ENCODE data around the gene PDSS2.

PDSS2 gene

DNA sequence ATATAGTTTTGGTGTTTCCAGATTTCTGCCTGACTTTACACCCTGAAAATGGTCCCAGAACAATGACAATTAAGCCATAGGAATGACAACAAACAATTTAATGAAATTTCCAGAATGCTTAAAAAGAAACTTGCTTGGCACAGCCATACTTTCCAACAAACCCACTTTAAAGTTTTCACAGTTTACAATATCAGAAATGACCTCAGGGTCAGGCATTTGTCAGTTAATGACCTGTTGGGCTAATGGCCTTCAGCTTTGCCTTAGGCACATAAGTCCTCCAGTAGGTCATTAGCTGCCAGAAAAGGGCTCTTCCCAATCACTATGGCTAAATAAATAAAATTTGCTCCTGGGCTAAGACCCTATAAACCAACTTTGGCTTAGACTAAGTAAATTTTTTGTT, 199.4 kb downstream of the PDSS2 start:
- DNase-seq = no peak

DNA sequence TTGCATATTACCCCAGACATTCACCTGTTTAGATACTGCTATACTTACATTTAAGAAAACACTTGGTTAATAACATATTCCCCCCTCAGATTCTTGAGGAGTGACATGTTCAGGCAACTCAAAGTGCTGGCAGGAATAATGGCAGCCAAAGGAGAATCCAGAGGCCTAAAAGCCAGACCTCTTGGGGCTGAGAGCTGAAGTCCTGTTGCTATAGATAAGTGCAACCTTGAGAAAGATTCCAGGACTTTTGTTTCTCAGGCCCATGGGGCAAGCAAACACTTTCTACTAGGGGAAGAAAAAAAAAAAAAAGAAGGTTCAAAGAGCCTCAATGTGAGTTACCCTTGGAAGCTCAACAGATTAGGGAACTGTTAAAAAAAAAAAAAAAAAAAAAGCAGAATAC, 211.2 kb downstream of the PDSS2 start:
- DNase-seq = no peak

DNA sequence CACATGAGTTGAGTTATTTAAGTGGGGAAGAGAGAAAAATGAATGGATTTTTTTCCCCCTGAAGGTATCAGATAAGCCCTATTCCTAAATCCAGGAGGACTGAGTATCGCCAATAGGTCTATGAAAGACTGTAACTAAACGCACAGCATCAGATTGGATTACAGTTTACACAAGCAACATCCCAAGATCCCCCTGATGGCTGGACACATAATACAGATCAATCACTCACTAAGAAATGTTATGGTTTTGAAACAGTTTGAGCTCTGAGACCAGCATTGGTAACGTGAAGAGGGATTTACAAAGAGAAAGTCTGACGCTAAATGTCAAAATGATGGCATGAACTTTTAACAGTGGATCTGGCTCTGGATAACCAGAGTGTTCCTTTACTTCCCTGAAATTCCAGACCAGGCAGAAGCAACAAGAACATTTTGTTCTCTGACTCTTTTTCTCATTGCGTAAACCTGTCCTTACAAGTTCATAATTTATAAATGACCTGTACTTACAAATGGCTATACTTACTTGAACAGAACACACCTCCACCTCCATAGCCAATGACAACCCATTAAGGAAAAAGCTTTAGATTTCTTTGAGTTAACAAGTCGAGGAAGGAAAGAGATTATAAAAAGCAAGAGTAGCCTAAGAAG, 212.3 kb downstream of the PDSS2 start:
- DNase-seq = no peak

DNA sequence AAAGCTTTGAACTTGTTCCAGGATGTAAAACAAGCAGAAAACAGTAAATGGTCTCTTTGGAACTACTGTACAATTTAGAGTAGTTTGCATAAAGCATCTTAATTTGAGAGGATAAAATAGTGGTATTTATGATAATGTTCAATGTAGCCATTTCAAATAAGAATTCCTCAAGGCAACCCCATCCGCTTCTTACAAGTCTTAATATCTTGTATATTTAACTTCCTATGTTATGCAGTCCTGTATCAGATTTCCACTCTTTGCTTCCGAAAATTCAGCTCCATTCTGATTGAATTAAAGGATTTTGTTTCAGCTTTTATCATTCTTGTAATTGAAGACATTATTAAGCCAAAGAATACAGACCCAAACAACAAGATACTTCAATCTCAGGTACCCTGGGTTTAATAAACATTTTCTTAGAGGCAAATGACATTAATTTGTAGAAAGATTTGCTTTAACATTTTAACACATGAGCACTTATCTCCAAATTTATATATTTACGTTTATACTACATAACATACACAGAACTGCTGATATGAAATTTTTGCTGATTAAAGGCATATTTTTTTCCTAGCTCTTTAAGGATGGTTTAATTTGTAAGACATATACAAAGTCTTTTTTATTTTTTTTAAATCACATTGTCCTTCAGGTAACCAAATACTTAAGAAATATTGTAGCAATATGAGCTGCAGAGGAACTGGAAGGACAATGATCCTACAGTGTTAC, 213.0 kb downstream of the PDSS2 start:
- no peak for DNase-seq

DNA sequence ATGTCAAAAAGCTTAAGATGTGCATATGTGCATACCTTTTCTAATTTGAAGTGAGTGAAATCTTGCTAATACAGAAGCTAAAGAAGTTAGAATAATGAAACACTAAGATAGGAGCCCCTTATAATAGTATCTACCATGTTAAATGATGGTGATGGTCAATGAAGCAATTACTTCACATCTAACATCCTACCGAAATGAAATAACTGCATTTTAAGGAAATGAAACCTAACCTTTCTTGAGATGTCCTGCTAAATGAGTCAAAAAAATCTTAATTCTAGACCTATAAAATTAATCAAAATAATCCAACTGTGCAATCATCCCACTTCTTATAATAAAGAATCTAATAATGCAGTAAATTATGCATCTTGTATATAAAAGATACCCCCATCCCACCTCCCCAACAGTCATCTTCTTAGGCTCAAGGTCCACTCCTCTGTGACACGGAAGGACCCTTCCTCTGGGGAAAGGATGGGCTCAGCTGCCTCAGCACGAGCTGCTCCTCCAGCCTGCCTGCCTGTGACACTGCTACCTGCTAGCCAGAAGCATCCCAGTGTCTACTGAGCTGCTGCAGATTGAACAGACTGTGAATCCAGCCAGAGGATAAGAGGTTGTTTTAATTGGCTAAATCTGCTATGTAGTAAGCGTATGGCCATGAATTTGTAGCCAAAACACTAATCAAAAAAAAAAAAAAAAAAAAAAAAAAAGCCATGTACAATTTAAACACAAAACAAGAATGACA, 214.5 kb downstream of the PDSS2 start:
- no peak for DNase-seq

DNA sequence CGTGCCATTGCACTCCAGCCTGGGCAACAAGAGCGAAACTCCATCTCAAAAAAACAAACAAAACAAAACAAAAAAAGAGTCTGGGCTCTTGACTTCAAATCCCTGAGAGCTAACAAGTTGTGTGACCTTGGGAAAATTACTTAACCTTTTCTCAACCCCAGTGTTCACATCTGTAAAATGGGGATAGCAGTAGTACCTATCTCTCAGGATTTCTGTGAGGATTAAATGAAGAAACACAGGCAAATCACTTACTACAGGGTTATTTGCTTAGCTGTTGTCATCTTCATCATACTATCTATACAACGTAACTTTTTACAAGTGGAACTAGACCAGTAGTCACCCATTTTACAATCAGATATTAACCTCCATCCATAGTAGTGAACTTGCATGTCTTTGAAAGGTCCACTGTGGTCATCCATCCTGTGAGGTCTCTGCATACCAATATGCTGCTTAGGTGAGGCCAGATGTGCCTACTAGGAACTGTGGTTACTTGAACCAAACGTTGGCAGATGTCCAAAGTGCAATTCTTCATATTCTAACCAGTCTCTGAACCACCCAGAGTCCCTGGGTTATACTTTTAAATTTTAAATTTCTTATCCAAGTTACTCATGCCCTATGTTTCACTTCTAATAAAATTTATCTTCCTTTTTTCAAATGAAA, 215.2 kb downstream of the PDSS2 start:
- no peak for DNase-seq

DNA sequence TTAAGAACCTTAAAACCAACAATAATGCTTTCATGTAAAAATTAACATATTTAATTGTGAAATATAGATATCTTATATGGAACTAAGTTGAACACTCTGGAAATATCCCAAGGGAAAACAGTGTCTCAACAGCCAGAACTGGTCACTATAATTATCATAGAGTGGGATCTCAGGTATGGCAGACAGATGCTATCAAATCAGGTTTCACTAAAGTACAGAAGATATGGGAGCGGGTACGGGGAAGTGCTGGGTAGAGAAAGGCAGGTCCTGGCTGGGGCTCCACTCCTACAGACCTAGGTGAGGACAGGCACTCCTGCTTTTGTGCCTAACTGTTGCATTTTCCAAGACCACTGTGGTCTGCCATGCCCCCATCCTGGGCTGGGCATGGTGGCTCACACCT, 215.9 kb downstream of the PDSS2 start:
- no peak for DNase-seq

DNA sequence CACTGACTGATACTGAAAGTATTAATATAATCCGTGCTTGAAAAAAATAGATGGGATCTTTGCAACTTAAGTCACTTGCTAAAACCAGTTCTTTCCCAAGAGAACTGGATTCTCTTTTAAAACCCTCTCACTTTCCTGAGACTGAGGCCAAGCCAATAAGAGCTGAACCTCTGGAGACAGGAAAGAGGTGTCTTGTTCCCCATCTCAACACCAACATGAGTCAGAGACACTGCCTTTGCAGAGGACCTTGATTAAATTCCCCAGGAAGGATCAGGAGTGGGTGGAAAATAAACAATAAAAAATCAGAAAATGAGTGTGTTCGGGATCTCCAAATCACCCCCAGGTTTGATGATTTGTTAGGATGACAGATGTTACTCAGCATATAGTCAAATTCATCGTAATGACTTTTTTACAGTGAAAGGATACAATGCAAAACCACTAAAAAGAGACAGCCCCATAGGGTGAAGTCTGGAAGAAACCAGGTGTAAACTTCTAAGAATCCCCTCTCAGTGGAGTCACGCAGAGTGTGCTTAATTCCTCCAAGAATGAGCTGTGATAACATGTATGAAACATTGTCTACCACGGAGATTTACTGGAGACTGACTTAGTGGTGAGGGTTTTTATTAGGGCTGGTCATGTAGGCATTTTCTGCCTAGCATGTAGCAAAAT, 221.2 kb downstream of the PDSS2 start:
- DNase-seq = no peak

DNA sequence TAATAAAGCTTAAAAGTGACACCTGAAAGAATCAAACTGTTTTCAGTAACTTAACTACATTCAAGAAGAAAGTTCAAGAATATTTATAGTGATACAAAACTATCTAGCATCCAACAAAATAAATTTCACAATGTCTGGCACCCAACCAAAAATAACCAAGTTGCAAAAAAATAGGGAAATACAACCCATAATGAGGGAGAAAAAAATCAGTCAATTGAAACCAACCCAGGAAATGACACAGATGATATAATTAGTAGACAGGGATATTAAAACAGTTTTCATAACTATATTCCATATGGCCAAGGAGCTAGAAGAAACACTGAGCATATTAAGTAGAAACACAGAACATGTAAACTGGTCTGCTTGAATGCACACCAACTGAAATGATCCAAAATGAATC, 223.9 kb downstream of the PDSS2 start:
- no peak for DNase-seq

DNA sequence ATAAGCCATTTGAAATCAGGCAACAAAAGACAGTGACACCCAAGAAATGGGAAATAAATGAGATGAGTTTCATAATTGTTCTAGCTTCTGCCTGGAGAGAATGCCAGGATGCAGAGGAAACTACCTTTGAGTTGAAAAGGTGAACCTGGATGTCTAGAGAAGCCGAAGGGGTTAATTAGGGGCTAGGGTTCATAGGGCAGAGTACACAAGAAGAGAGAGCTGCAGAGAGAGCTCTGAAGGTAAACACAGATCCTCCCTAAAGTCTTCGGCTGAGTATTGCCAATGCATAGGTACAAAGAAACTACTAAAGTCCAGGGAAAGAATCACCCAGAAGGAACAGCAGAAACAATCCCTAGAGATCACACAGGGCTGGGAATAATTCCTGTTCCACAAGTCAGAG, 224.4 kb downstream of the PDSS2 start:
- no peak for DNase-seq

DNA sequence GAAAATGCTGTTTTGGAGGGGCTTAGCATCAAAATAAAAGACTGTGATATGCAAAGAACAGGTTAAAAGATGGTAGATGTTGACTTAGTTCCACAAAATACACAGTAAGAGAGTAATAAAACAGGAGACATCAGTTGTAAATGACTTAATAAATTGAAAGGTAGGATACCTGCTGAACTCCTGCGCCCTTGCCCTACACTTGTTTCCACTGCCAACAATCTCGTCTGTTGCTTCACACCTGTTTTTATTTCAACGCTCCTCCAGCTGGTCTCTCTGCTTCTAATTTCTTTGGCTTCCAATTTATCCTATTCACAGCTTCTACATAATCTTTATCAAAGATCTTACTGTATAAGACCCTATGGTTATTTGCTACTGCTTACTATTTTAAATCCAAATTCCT, 228.1 kb downstream of the PDSS2 start:
- DNase-seq = no peak

DNA sequence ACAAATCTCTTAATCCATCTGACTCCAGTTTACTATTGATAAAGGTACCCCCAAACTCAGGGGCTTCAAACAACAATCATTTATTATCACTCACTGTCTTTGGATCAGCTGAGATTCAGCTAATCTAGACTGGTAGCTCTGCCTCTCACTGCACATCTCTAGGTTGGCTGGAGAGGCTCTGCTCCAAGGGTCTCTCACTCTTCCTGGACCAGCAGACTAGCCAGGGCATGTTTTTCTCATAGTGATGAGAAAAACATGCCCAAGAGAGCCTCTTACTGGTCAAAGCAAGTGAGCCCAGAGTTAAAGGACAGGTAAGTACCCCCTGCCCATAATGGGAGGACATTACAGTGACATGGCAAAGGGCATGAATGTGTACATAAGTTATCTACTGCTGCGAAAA, 228.9 kb downstream of the PDSS2 start:
- DNase-seq = no peak

DNA sequence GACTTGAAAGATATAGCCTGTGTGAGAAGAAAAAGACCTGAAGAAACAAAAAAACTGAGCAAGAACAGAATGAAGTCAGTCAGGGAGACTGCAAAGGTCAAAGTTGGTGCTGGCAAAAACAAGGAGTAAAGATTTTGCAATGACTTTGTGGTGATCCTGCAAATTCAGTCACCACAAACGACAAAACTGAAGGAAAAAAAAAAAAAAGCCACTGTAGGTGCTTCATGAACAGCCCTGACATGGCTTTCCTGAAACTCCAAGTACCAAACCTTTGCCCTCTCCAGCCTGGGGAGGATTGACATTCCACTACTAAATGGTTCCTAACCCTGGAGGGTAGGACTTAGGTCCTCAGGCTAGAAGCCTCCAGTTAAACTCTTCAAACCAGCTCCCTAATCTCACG, 229.3 kb downstream of the PDSS2 start:
- DNase-seq = no peak

DNA sequence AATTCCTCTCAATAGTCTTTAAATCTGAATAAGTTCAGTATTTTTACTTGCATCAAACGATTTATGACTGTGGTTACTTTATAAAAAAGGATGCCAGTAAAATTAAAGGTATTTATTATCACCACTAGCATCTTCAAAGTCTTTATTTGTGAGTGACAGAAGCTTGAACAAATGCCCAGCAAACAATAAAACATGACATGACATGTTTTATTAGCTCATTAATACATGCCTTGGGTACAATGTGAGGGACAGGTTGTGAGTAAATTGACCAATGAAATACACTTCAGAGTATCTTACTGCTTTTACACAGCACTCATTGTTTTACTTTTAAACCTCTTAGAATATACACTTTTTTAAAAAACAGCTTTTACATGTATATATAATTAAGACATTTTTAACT, 230.6 kb downstream of the PDSS2 start:
- no peak for DNase-seq

DNA sequence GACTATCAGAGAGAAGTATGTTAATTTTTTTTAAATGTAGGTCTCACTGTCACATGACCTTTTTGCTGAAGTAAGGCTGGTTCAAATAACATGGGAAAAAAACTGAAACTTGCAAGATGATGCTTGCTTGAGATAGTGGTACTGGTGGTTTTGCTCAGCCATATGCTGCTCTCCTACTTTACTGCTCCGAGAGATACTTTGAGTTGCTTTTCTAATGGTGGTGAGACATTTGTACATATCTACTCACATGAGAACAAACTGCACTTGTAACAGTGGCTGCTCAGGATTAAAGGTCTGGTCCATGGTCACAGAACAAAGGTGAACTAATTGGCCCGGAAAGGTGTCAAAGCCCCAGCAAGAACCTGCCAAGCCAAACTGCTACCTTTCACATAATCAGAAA, 237.8 kb downstream of the PDSS2 start:
- no peak for DNase-seq

DNA sequence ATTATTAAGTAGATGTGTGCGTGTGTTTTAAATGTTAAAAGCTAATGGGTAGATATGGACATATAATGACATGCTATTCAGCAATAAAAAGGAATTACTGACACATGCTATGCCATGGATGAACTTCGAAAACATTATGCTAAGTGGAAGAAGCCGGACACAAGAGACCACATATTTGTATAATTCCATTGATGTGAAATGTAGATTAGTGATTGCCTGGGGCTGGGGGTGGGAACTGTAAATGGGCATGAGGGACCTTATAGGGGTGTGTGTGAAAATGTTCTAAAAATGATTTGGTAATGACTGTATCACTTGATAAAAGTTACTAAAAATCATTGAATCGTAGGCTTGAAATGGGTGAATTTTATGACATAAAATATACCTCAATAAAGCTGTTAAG, 239.5 kb downstream of the PDSS2 start:
- DNase-seq = no peak

DNA sequence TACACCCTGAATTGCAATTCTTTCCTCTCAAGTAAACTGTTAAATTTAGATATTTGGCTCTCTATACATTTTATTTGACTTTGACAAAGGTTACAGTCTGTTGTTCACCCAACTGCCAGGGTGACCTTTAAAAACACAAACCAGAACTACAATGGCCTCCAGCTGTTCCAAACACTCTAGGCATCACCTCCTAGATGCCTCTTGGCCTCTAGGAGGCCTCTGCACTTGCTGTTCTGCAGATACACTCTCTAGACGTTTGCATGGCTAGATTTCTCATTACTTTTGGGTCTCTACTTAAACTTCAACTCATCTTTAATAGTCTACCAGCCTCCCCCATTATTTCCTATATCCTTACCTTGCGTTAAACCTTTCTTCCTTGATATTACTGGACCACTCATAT, 241.2 kb downstream of the PDSS2 start:
- no peak for DNase-seq

DNA sequence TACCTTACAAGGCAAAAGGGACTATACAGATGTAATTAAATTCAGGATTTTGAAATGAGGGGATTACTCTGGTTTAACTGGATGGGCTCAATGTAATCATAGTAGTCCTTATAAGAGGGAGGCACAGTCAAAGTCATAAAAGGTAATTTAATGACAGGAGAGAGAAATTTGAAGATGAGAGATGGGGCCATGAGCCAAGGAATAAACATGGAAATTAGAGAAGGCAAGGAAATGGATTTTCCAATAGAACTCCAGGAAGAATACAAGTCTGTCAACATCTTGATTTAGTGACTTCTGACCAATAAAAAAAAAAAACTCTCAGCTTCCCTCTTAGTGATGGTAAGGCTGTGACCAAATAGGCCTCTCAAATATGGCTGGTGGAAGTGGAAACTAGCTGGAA, 242.1 kb downstream of the PDSS2 start:
- DNase-seq = no peak

DNA sequence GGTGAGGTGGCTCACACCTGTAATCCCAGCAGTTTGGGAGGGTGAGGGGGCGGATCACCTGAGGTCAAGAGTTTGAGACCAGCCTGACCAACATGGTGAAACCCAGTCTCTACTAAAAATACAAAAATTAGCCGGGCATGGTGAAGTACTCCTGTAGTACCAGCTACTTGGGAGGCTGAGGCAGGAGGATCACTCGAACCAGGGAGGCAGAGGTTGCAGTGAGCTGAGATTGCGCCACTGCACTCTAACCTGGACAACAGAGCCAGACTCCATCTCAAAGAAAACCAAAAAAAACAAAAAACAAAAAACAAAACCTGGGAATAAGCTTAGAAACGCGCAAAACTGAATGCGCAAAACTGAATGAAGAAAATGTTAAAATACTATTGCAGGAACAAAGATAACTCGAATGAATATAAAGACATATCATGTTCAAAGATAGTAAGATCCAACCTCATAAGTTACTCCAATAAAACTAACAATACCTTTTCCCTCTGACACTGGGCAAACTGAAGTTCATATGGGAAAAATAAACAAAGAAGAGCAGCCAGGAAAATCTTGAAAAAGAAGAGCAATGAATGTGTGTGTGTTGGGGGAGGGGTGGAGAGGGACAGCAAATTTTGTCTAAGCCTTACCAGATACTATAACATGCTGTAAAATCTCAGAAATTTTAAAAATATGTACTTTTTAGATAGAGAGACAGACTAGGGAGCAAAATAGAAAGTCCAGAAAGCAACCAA, 243.0 kb downstream of the PDSS2 start:
- DNase-seq = no peak

DNA sequence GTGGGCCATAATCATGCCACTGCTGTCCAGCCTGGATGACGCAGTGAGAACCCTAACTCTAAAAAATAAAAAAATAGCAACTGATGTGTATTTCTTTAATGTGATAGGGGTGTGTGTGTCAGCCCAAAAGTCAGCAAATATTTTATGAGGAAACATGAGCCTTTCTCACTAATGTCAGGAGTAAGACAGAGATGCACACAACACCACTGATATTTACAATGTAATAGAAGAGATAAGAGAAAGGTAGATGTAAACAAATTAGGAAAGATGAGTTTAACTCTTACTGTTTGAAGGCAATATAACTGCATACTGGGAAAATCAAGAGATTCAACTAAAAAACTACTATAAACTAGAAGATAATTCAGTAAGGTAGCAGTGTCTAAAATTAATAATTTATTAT, 244.0 kb downstream of the PDSS2 start:
- no peak for DNase-seq

DNA sequence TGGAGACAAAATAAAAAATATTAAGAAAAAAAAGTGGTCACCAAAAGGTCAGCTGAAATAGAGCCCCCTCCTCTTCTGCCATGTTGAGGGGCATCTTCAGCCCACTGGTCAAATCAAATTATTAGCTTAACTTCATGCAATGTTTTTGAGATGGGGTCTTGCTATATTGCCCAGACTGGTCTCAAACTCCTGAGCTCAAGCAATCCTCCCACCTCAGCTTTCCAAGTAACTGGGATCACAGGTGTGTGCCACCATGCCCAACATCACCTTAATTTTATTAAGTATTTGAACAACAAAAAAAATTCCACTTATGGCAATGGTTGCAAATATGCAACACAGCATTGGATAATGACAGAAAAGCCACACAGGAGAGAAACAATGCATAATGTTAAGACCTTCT, 244.7 kb downstream of the PDSS2 start:
- DNase-seq = no peak
